ENCODE measurements around the gene BTBD6.

The BTBD6 gene

DNA sequence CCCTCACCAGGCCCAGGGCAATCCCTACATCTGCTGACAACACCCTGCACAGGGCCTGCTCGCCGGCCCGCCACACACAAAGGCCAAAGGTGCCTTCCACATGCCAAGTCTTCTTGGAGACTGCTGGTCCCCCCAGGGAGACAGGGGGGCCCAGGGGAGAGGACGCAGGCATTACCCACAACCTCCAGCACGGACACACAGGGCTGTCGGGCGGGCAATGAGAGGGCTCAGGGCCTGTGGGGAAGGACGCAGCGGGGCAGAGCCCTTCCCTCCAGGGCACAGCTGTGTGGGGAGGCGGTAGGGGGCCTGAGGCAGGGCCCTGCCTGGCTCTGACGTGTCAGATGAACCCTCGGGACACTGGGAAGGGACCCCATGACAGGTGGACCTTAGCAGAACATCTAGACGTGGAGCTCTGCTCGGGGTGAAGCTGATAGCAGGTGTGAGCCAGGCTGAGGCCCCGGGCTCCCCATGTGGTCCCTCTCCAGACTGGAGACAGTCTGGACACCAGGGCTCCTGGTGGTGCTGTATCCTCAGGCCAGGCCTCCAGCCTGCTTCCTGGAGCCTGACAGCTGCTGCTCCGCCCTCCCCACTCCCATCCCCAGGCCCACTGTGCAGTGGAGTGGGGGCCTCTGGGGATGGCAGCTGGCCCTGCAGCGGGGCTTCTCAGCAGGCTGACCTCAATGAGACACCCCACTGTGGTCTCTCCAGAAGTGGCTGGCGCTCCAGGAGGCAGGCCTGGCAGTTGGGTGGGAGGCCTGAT, 35.6 kb upstream of the BTBD6 start:
- TF ChIP-seq, protein P1, sequence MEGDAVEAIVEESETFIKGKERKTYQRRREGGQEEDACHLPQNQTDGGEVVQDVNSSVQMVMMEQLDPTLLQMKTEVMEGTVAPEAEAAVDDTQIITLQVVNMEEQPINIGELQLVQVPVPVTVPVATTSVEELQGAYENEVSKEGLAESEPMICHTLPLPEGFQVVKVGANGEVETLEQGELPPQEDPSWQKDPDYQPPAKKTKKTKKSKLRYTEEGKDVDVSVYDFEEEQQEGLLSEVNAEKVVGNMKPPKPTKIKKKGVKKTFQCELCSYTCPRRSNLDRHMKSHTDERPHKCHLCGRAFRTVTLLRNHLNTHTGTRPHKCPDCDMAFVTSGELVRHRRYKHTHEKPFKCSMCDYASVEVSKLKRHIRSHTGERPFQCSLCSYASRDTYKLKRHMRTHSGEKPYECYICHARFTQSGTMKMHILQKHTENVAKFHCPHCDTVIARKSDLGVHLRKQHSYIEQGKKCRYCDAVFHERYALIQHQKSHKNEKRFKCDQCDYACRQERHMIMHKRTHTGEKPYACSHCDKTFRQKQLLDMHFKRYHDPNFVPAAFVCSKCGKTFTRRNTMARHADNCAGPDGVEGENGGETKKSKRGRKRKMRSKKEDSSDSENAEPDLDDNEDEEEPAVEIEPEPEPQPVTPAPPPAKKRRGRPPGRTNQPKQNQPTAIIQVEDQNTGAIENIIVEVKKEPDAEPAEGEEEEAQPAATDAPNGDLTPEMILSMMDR (IDR thresholded peaks at IDR 0.05; ENCODE audit: low read depth, low read length), result peak; percentile 2; the same call in 1 of the 2 replicates
- Histone ChIP-seq H3K4me3 (ENCODE audit: low read depth, low read length) (no peak overlapping the region), H3K9me3 (no peaks in the 10 kb centered on the region), H3K4me1 (peaks cover 13% of the 10 kb centered on the region), H3K27me3 (no peaks in the 10 kb centered on the region), H3K36me3 (peaks cover 15% of the 10 kb centered on the region)
- DNase-seq, result peak; percentile 76

GRCh38 chr14:105213361-105213760, 35.0 kb upstream of the BTBD6 start:
- Histone ChIP-seq H3K4me1 (peaks cover 13% of the 10 kb centered on the region), H3K9me3 (no peaks in the 10 kb centered on the region), H3K4me3 (ENCODE audit: low read depth, low read length) (no peak overlapping the region), H3K36me3 (peaks cover 16% of the 10 kb centered on the region), H3K27me3 (no peaks in the 10 kb centered on the region)
- DNase-seq, result no peak
- TF ChIP-seq, protein P1 (IDR thresholded peaks at IDR 0.05; ENCODE audit: low read depth, low read length), result no peak

GRCh38 chr14:105214324-105214915, 33.9 kb upstream of the BTBD6 start:
- no peak for DNase-seq
- peaks cover 26% of the 10 kb centered on the region for H3K36me3 ChIP-seq
- TF ChIP-seq, protein P1 (IDR thresholded peaks at IDR 0.05; ENCODE audit: low read depth, low read length), result no peak
- H3K9me3 ChIP-seq, result no peaks in the 10 kb centered on the region
- H3K4me1 ChIP-seq, result peaks cover 8% of the 10 kb centered on the region
- H3K4me3 ChIP-seq (ENCODE audit: low read depth, low read length), result no peak overlapping the region
- no peaks in the 10 kb centered on the region for H3K27me3 ChIP-seq

DNA sequence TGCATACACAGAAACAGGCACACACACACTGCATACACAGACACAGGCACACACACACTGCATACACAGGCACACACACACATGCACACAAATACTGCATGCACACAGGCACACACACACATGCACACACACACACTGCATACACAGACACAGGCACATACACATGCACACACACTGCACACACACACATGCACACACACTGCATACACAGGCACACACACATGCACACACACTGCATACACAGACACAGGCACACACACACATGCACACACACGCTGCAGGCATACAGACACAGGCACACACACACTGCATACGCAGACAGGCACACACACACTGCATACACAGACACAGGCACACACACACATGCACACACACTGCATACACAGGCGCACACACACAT, 32.7 kb upstream of the BTBD6 start:
- Histone ChIP-seq H3K36me3 (peaks cover 23% of the 10 kb centered on the region), H3K27me3 (no peaks in the 10 kb centered on the region), H3K4me3 (ENCODE audit: low read depth, low read length) (no peak overlapping the region), H3K9me3 (no peaks in the 10 kb centered on the region), H3K4me1 (peaks cover 6% of the 10 kb centered on the region)
- no peak for DNase-seq
- TF ChIP-seq, protein P1 (IDR thresholded peaks at IDR 0.05; ENCODE audit: low read depth, low read length), result no peak

- peaks cover 10% of the 10 kb centered on the region for H3K4me1 ChIP-seq
- peaks cover 30% of the 10 kb centered on the region for H3K36me3 ChIP-seq
- no peak overlapping the region for H3K4me3 ChIP-seq (ENCODE audit: low read depth, low read length)
- no peaks in the 10 kb centered on the region for H3K9me3 ChIP-seq
- no peak for DNase-seq
- TF ChIP-seq, protein P1 (IDR thresholded peaks at IDR 0.05; ENCODE audit: low read depth, low read length), result no peak
- H3K27me3 ChIP-seq, result no peaks in the 10 kb centered on the region
Observed at GRCh38 chr14:105216490-105217247, 31.7 kb upstream of the BTBD6 start.

All from BE2C (cell line).